ENCODE data around the gene CD300H. TPM values are rescaled to one million over a fixed set of nuclear protein-coding genes. Genes with fewer than 3 reads are reported as not detected.
A peak's percentile ranks its signal among the peaks of the same experiment; 100 is the strongest.

CD300H gene
- total and polyA plus RNA-seq, 2 donors from 2014 or later = 2.0 TPM; not detected in 1

DNA sequence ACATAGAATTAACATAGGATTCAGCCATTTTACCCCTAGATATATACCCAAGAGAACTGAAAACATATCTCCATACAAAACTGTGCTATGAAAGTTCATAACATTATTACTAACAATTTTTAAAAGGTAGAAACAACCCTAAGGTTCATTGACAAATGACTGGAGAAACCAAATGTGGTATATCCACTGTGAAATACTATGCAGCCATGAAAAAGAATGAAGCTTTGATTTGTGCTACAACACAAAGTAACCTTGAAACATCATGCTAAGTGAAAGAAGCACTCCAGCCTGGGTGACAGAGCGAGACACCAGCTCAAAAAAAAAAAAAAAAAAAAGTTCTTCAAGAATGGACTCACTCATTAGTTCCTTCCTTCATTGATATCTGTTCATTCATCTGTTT lies 24.2 kb upstream of the CD300H start:
- no peak overlapping the region for H3K9ac ChIP-seq (ENCODE audit: low read length in 3 of 3)
- TF ChIP-seq, protein P1, sequence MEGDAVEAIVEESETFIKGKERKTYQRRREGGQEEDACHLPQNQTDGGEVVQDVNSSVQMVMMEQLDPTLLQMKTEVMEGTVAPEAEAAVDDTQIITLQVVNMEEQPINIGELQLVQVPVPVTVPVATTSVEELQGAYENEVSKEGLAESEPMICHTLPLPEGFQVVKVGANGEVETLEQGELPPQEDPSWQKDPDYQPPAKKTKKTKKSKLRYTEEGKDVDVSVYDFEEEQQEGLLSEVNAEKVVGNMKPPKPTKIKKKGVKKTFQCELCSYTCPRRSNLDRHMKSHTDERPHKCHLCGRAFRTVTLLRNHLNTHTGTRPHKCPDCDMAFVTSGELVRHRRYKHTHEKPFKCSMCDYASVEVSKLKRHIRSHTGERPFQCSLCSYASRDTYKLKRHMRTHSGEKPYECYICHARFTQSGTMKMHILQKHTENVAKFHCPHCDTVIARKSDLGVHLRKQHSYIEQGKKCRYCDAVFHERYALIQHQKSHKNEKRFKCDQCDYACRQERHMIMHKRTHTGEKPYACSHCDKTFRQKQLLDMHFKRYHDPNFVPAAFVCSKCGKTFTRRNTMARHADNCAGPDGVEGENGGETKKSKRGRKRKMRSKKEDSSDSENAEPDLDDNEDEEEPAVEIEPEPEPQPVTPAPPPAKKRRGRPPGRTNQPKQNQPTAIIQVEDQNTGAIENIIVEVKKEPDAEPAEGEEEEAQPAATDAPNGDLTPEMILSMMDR (IDR thresholded peaks at IDR 0.05; ENCODE audit: borderline replicate concordance, extremely low read depth, insufficient read depth) = no peak
- H3K36me3 ChIP-seq (ENCODE audit: control insufficient read depth in 2 of 3, insufficient read depth in 3 of 3, low read length in 3 of 3) = no peaks in the 10 kb centered on the region
- H3K9me3 ChIP-seq (ENCODE audit: control insufficient read depth in 2 of 3, insufficient read depth in 1 of 3, low read length in 3 of 3) = no peaks in the 10 kb centered on the region
- H3K27ac ChIP-seq (ENCODE audit: low read depth in 2 of 2, low read length in 2 of 2) = no peak overlapping the region
- H3K27me3 ChIP-seq (ENCODE audit: control insufficient read depth, insufficient read depth, low read length) = no peaks in the 10 kb centered on the region
- no peak overlapping the region for H3K4me3 ChIP-seq (ENCODE audit: low read length in 3 of 3)
- no peaks in the 10 kb centered on the region for H3K4me1 ChIP-seq (ENCODE audit: control insufficient read depth in 2 of 3, insufficient read depth in 2 of 3, low read depth in 1 of 3, low read length in 3 of 3)
- intact Hi-C loops (cut with DNase I) = no loop called here
- FAIRE-seq (no peak), DNase-seq (no peak)

DNA sequence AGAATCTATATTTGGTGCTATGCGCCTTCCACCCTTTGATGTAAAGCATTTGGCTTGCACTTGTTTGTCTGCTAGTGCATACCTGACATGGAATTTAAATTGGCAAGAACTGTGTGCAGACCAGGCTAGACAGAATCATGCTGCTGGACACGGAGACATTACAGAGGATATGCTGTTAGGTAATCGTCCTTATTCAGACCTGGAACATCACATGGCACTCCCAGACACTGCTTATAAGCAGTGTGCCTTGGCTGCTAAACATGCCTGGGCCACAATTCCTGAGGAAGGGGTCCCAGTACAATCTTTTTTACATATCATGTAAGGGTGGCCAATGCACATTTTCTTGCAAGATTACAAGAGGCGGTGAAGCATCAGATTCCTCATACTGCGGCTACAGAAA lies 18.4 kb upstream of the CD300H start:
- FAIRE-seq (no peak), DNase-seq (peak in 2 of 5 donors; percentile 13 to 27)
- Histone ChIP-seq H3K27ac (ENCODE audit: low read depth in 2 of 2, low read length in 2 of 2) (no peak overlapping the region), H3K4me1 (ENCODE audit: control insufficient read depth in 2 of 3, insufficient read depth in 2 of 3, low read depth in 1 of 3, low read length in 3 of 3) (no peaks in the 10 kb centered on the region), H3K9ac (ENCODE audit: low read length in 3 of 3) (no peak overlapping the region), H3K9me3 (ENCODE audit: control insufficient read depth in 2 of 3, insufficient read depth in 1 of 3, low read length in 3 of 3) (no peaks in the 10 kb centered on the region), H3K36me3 (ENCODE audit: control insufficient read depth in 2 of 3, insufficient read depth in 3 of 3, low read length in 3 of 3) (no peaks in the 10 kb centered on the region), H3K4me3 (ENCODE audit: low read length in 3 of 3) (no peak overlapping the region), H3K27me3 (ENCODE audit: control insufficient read depth, insufficient read depth, low read length) (no peaks in the 10 kb centered on the region)
- TF ChIP-seq, protein P1 (IDR thresholded peaks at IDR 0.05; ENCODE audit: borderline replicate concordance, extremely low read depth, insufficient read depth) = no peak
- intact Hi-C loops (cut with DNase I) = no loop called here

DNA sequence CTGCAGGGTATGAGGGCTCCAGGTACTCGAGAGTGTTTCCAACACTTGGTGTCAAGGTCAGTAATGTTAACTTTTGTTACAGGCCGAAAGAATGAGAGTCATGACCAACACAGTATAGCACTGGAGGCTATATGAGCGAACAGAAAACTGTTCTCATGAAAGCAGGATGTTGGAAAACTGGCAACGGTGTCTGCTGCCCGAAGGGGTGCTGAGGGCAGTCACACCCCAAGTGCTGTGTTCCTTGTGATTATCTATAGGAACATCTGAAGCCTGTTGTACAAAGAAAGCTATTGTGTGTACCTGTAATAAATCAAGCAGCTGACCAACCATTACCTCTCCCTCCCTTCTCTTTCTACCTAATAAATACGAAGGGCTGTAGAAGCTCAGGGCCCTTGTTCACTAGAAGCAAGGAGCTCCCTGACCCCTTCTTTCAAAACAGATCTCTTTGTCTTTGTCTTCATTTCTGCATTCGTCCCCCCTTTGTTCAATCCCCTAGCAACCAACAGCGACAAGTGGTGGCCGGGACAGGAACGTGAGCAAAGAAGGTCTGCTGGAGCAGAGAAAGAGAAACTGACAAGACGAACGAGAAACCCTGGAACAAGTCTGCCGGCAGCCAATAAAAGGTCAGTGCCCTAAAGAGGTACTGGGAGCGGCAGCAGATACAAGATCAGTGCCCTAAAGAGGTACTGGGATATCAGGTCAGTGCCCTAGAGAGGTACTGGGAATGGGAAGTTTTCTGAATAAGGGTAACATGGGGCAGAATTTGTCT lies 17.2 kb upstream of the CD300H start:
- no peak overlapping the region for H3K4me3 ChIP-seq (ENCODE audit: low read length in 3 of 3)
- H3K9me3 ChIP-seq (ENCODE audit: control insufficient read depth in 2 of 3, insufficient read depth in 1 of 3, low read length in 3 of 3) = no peaks in the 10 kb centered on the region
- H3K27ac ChIP-seq (ENCODE audit: low read depth in 2 of 2, low read length in 2 of 2) = no peak overlapping the region
- H3K9ac ChIP-seq (ENCODE audit: low read length in 3 of 3) = no peak overlapping the region
- no peaks in the 10 kb centered on the region for H3K27me3 ChIP-seq (ENCODE audit: control insufficient read depth, insufficient read depth, low read length)
- DNase-seq (no peak), FAIRE-seq (no peak)
- no peaks in the 10 kb centered on the region for H3K4me1 ChIP-seq (ENCODE audit: control insufficient read depth in 2 of 3, insufficient read depth in 2 of 3, low read depth in 1 of 3, low read length in 3 of 3)
- TF ChIP-seq, protein P1 (IDR thresholded peaks at IDR 0.05; ENCODE audit: borderline replicate concordance, extremely low read depth, insufficient read depth) = no peak
- intact Hi-C loops (cut with DNase I) = no loop called here
- no peaks in the 10 kb centered on the region for H3K36me3 ChIP-seq (ENCODE audit: control insufficient read depth in 2 of 3, insufficient read depth in 3 of 3, low read length in 3 of 3)

All from kidney (tissue), 14 donors.